COLO829 (cell line): Measurements from ENCODE around the gene HCRTR2.
"Not testable (repeated sequence)": the region's sequence is repeated elsewhere in the genome, so short reads cannot be mapped to it uniquely, and the experiment has no call there.

Source experiments
- DNase-seq: peaks from one replicate; pipeline ENCODE4 v3.0.0; 2012; ENCODE audit warnings: low spot score

HCRTR2 gene

GRCh38 chr6:55174211-55175026, at the start of gene HCRTR2:
TSS of gene HCRTR2 (plus strand) at chr6:55174515. CDS start at chr6:55174588, 73 bp downstream.
- DNase-seq = no peak

GRCh38 chr6:55130806-55131324, 43.5 kb upstream of the HCRTR2 start:
- no peak for DNase-seq

GRCh38 chr6:55131616-55132015, 42.7 kb upstream of the HCRTR2 start:
- no peak for DNase-seq

- no peak for DNase-seq
Observed at GRCh38 chr6:55136916-55137315, 37.4 kb upstream of the HCRTR2 start.

- DNase-seq = no peak
Observed at GRCh38 chr6:55137929-55138693, 36.2 kb upstream of the HCRTR2 start.

- DNase-seq = no peak
Observed at GRCh38 chr6:55141611-55142010, 32.7 kb upstream of the HCRTR2 start.

GRCh38 chr6:55142610-55143009, 31.7 kb upstream of the HCRTR2 start:
- DNase-seq = no peak

- no peak for DNase-seq
Observed at GRCh38 chr6:55153284-55153683, 21.0 kb upstream of the HCRTR2 start.

- not testable (repeated sequence) for DNase-seq
Observed at GRCh38 chr6:55158784-55159183, 15.5 kb upstream of the HCRTR2 start.

GRCh38 chr6:55167860-55168259, 6.5 kb upstream of the HCRTR2 start:
- no peak for DNase-seq

GRCh38 chr6:55175078-55176049, 1.0 kb downstream of the HCRTR2 start:
- no peak for DNase-seq

GRCh38 chr6:55176958-55177357, 2.6 kb downstream of the HCRTR2 start:
- DNase-seq = no peak

GRCh38 chr6:55180258-55180657, 5.9 kb downstream of the HCRTR2 start:
- no peak for DNase-seq

GRCh38 chr6:55182016-55182650, 7.8 kb downstream of the HCRTR2 start:
- no peak for DNase-seq

- no peak for DNase-seq
Observed at GRCh38 chr6:55184782-55185530, 10.6 kb downstream of the HCRTR2 start.

- no peak for DNase-seq
Observed at GRCh38 chr6:55198715-55199114, 24.4 kb downstream of the HCRTR2 start.

GRCh38 chr6:55199239-55199638, 24.9 kb downstream of the HCRTR2 start:
- DNase-seq = no peak

- DNase-seq = no peak
Observed at GRCh38 chr6:55208478-55209458, 34.5 kb downstream of the HCRTR2 start.

- no peak for DNase-seq
Observed at GRCh38 chr6:55210952-55211351, 36.6 kb downstream of the HCRTR2 start.
